GM21529 (cell line): Measurements from ENCODE around the gene TTC12.

Experiments used
- ATAC-seq: cut with Tn5 transposase; IDR thresholded peaks from one replicate; pipeline ENCODE4 v1.9.1; 2021; ENCODE audit not compliant: unreplicated experiment

The TTC12 gene

GRCh38 chr11:113400631-113401230, 86.3 kb downstream of the TTC12 start:
- no peak for ATAC-seq

- ATAC-seq: no peak
These were observed 87.3 kb downstream of the TTC12 start for GRCh38 chr11:113401718-113402117.

GRCh38 chr11:113404859-113405430, 90.6 kb downstream of the TTC12 start:
- ATAC-seq: no peak

GRCh38 chr11:113405724-113406478, 91.5 kb downstream of the TTC12 start:
- ATAC-seq: no peak

- ATAC-seq: no peak
These were observed 92.8 kb downstream of the TTC12 start for GRCh38 chr11:113407163-113407562.

- no peak for ATAC-seq
These were observed 93.8 kb downstream of the TTC12 start for GRCh38 chr11:113408206-113408605.

- ATAC-seq: no peak
These were observed 94.5 kb downstream of the TTC12 start for GRCh38 chr11:113408887-113409286.

- ATAC-seq: no peak
These were observed 95.1 kb downstream of the TTC12 start for GRCh38 chr11:113409526-113409925.

GRCh38 chr11:113410414-113411135, 96.2 kb downstream of the TTC12 start:
- ATAC-seq: no peak

- ATAC-seq: no peak
These were observed 97.2 kb downstream of the TTC12 start for GRCh38 chr11:113411536-113411935.

- ATAC-seq: no peak
These were observed 98.3 kb downstream of the TTC12 start for GRCh38 chr11:113412675-113413074.

- no peak for ATAC-seq
These were observed 101.0 kb downstream of the TTC12 start for GRCh38 chr11:113415343-113415742.
